22Rv1 (cell line): ENCODE results near the gene CSMD2.

Source experiments
- H3K27ac ChIP-seq: fragments of 450-650 bp; 2 replicates; pipeline ENCODE4 v1.5.1; 2017
- CTCF ChIP-seq: fragments of 450-650 bp; IDR thresholded peaks from 2 replicates; pipeline ENCODE4 v1.5.1; 2017; ENCODE audit warnings: mild to moderate bottlenecking
- ZFX ChIP-seq: fragments of 450-650 bp; IDR thresholded peaks from 2 replicates; pipeline ENCODE4 v1.6.1; 2017; ENCODE audit warnings: antibody characterized with exemption, borderline replicate concordance

CSMD2 gene

GRCh38 chr1:33898406-33898805 lies 266.6 kb downstream of the CSMD2 start:
- TF ChIP-seq CTCF (no peak), ZFX (no peak)
- no peak overlapping the region for H3K27ac ChIP-seq

GRCh38 chr1:33897092-33897725 lies 267.8 kb downstream of the CSMD2 start:
- TF ChIP-seq ZFX = no peak
- TF ChIP-seq CTCF = no peak
- no peak overlapping the region for H3K27ac ChIP-seq

- no peak overlapping the region for H3K27ac ChIP-seq
- TF ChIP-seq ZFX = no peak
These were observed 269.1 kb downstream of the CSMD2 start for GRCh38 chr1:33895976-33896375.

GRCh38 chr1:33895396-33895795 lies 269.6 kb downstream of the CSMD2 start:
- H3K27ac ChIP-seq = no peak overlapping the region
- TF ChIP-seq ZFX (no peak), CTCF (no peak)

GRCh38 chr1:33893147-33893830 lies 271.7 kb downstream of the CSMD2 start:
- H3K27ac ChIP-seq = no peak overlapping the region
- TF ChIP-seq CTCF (no peak), ZFX (no peak)

GRCh38 chr1:33886496-33886895 lies 278.5 kb downstream of the CSMD2 start:
- no peak overlapping the region for H3K27ac ChIP-seq
- TF ChIP-seq ZFX (no peak), CTCF (no peak)

- TF ChIP-seq CTCF (no peak), ZFX (no peak)
- H3K27ac ChIP-seq = no peak overlapping the region
These were observed 284.7 kb downstream of the CSMD2 start for GRCh38 chr1:33880305-33880704.

GRCh38 chr1:33878392-33878791 lies 286.6 kb downstream of the CSMD2 start:
- no peak for TF ChIP-seq CTCF
- no peak for TF ChIP-seq ZFX
- no peak overlapping the region for H3K27ac ChIP-seq
